AG04449 (cell line): ENCODE measurements around the gene OR8K3.

Experiments
- CTCF ChIA-PET: fragments of 350-600 bp; formaldehyde crosslinking; extraction: SDS; loops from one replicate; lab custom pipeline; 2021; ENCODE audit warnings: antibody characterized with exemption; lab: Yijun Ruan, JAX
- POLR2A ChIA-PET: fragments of 400-600, 350-600 bp; formaldehyde crosslinking; extraction: SDS; loops from one replicate; lab custom pipeline; 2020; ENCODE audit warnings: antibody characterized with exemption, inconsistent platforms; lab: Yijun Ruan, JAX
- DNase-seq: peaks from one replicate; pipeline ENCODE4 v3.0.0-alpha.2; 2010; ENCODE audit warnings: low read depth, low spot score
- H3K4me3 ChIP-seq: 2 replicates; pipeline ENCODE4 v1.5.1; 2011; ENCODE audit warnings: low read depth, mild to moderate bottlenecking, control low read depth, low read length
- CTCF ChIP-seq: IDR thresholded peaks from one replicate; pipeline ENCODE4 v1.5.1; 2011; ENCODE audit warnings: mild to moderate bottlenecking, moderate library complexity, low read length, control low read depth, inconsistent platforms; ENCODE audit not compliant: insufficient read depth; ENCODE audit errors: missing control alignments

Gene OR8K3

GRCh38 chr11:56331861-56332491 lies 17.0 kb downstream of the OR8K3 start:
- TF ChIP-seq CTCF: no peak
- no peak for DNase-seq
- CTCF ChIA-PET: no interaction called here
- H3K4me3 ChIP-seq: no peak overlapping the region
- POLR2A ChIA-PET: no interaction called here

- ChIA-PET CTCF (no interaction called here), POLR2A (no interaction called here)
- DNase-seq: no peak
- no peak for TF ChIP-seq CTCF
- H3K4me3 ChIP-seq: no peak overlapping the region
Measured at GRCh38 chr11:56333156-56333555, 18.2 kb downstream of the OR8K3 start.

GRCh38 chr11:56340289-56340688 lies 25.3 kb downstream of the OR8K3 start:
- TF ChIP-seq CTCF: no peak
- no peak for DNase-seq
- ChIA-PET POLR2A (no interaction called here), CTCF (no interaction called here)
- no peak overlapping the region for H3K4me3 ChIP-seq

GRCh38 chr11:56345739-56346138 lies 30.8 kb downstream of the OR8K3 start, which contains the start of gene OR8K1:
Gene OR8K1 (plus strand): TSS chr11:56346039. CDS start chr11:56346039, 0 bp downstream.
- no peak for DNase-seq
- H3K4me3 ChIP-seq: no peak within 1 kb of the TSS
- ChIA-PET CTCF (no interaction called here), POLR2A (no interaction called here)
- TF ChIP-seq CTCF: no peak

- POLR2A ChIA-PET: no interaction called here
- no peak for TF ChIP-seq CTCF
- CTCF ChIA-PET: no interaction called here
- DNase-seq: no peak
- H3K4me3 ChIP-seq: no peak within 1 kb of the TSS
Measured at GRCh38 chr11:56353991-56354390, 39.0 kb downstream of the OR8K3 start, which contains the start of gene OR8J1. Gene OR8J1 (plus strand): TSS chr11:56354291. CDS start chr11:56360247, 5,956 bp downstream.
